Activated CD8-positive, alpha-beta memory T cell treated with anti-CD3 and anti-CD28 coated beads, Interleukin-2, amount 50 U/mL, for 1 hour (primary cell): ENCODE results near the gene PITPNC1.
"Not testable (repeated sequence)": the region's sequence is repeated elsewhere in the genome, so short reads cannot be mapped to it uniquely, and the experiment has no call there.

ENCODE experiments used
- DNase-seq: peaks from one replicate; pipeline ENCODE4 v3.0.0-alpha.2; 2020; ENCODE audit errors: extremely low read depth

The PITPNC1 gene

GRCh38 chr17:67648906-67649295 is 271.8 kb downstream of the PITPNC1 start:
- not testable (repeated sequence) for DNase-seq

DNA sequence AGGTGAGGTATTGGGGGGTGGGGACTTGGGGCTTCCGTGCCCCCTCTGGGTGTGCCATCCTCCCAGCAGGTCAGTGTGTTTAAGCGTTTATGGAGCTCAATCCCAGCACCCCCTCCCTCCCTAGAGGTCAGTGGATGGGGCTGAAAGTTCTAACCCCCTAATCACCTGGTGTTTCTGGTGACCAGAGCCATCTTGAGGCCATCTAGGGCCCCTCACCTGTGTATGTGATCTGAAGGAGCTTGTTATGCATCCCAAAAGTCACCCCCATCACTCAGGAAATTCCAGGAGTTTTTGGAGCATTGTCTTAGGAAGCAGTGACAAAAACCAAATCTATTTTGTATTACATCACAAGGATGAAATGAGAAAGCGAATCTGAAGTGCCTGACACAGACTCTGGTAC is 272.8 kb downstream of the PITPNC1 start:
- no peak for DNase-seq

DNA sequence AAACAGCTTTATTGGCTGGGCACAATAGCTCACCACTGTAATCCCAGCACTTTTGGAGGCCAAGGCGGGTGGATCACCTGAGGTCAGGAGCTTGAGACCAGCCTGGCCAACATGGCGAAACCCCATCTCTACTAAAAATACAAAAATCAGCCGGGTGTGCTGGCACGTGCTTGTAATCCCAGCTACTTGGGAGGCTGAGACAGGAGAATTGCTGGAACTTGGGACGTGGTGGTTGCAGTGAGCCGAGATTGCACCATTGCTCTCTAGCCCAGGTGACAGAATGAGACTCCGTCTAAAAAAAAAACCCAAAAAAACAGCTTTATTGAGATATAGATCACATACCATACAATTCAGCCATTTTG is 274.1 kb downstream of the PITPNC1 start:
- DNase-seq = not testable (repeated sequence)

DNA sequence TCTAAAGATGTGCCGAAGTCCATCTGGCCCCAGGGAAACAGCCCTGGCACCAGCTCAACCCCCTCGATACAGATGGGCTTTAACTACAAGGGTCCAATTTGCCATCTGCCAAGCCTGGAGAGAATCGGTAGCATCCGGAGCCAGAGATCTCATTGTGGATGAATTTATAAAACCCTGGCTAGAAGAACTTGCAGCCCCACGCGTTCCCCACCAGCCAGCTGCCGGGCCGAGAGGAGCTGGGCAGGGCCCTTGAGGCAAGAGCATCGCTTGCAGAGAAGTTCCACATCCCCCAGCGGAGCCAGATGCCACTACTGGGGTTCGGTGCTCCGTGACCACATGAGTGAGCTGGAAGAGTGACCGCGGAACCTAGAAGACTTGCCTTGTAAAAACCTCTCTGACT is 275.4 kb downstream of the PITPNC1 start:
- DNase-seq = no peak

GRCh38 chr17:67655478-67656148 is 278.5 kb downstream of the PITPNC1 start:
- DNase-seq = no peak

GRCh38 chr17:67656494-67657203 is 279.6 kb downstream of the PITPNC1 start:
- no peak for DNase-seq

- no peak for DNase-seq
These were observed 280.5 kb downstream of the PITPNC1 start for GRCh38 chr17:67657596-67657995.

DNA sequence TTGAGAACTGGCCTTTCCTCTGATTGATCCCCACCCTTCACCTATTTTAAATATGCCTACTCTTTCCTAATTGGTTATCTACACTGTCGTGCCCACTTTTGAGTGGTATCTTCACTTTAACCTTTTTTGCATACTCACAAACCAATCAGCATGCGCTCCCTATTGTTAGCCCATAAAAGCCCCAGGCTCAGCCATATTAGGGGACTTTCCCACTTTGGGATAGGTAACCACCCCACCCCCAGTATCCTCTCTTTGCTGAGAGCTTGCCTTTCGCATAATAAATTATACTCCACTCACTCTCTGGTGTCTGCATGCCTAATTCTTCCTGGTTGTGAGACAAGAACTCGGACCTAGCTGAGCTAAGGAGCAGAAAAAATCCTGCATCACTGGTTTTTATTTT is 281.2 kb downstream of the PITPNC1 start:
- no peak for DNase-seq

GRCh38 chr17:67659028-67659427 is 281.9 kb downstream of the PITPNC1 start:
- DNase-seq = no peak

DNA sequence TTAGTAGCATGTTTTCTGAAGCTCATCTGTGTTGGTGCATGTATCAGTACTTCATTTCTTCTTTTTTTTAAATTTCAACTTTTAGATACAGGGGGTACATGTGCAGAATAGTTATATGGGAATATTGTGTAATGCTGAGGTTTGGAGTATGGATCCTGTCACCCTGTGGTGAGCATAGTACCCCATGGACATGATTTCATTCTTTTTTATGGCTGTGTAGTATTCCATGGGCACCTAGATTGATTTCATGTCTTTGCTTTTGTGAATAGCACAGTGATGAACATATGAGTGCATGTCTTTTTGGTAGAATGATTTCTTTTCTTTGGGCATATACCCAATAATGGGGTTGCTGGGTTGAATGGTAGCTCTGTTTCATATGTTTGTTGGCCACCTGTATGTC is 285.6 kb downstream of the PITPNC1 start:
- no peak for DNase-seq

GRCh38 chr17:67663457-67663856 is 286.4 kb downstream of the PITPNC1 start:
- no peak for DNase-seq

- DNase-seq = no peak
These were observed 288.9 kb downstream of the PITPNC1 start for GRCh38 chr17:67666028-67666427.

- DNase-seq = no peak
These were observed 289.6 kb downstream of the PITPNC1 start for GRCh38 chr17:67666710-67667109.

DNA sequence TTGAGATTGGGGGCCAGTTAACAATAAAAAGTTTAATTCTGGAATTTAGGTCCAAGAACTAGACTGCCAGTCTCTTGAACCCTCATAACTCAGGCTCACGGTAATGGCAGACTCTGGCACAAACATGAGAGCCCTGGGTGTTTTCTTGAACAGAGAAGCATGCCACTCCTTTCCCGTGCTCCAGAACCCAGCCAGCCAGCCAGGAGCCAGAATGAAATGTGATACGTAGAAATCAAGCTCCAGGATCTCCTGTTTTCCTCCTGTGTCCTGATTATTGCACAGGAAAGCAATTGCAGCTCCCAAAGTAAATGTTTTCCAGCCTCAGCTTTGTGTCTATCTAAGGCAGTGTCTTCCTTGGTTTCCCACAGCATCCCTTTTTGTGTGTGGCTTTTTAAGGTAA is 294.4 kb downstream of the PITPNC1 start:
- DNase-seq = no peak

DNA sequence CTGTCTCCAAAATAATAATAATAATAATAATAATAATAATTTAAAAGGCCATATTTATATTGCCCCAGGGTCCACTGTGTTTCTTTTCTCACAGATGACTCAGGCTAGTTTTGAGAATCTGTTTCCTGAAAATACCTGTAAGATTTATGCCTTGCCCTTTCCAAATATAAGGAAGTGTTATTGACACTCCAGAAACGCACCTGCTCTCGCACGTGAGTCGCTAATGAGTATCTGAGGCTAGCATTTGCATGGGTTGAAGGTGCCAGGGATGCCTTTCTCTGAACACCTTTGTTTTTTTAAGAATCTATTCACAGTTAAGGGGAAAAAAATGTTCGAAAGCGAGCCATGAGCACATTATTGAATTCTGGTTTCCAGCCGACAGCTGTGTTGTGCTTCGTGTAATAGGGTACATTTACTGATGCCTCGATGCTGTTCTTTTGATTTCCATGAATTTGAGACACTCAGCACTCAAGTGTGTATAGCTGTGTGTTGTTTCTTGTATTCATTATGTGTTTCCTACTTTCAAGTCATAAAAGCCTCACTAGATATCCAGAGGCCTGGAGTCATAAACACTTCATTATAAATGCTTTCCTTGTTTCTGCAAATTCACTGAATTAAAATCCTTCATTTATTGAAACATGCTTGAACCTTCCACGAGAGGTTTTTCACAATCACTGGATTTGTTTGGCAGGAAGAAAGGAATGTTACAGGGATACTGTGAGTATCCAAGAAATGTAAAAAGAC is 295.7 kb downstream of the PITPNC1 start:
- no peak for DNase-seq

GRCh38 chr17:67675481-67675880 is 298.4 kb downstream of the PITPNC1 start:
- DNase-seq = no peak

DNA sequence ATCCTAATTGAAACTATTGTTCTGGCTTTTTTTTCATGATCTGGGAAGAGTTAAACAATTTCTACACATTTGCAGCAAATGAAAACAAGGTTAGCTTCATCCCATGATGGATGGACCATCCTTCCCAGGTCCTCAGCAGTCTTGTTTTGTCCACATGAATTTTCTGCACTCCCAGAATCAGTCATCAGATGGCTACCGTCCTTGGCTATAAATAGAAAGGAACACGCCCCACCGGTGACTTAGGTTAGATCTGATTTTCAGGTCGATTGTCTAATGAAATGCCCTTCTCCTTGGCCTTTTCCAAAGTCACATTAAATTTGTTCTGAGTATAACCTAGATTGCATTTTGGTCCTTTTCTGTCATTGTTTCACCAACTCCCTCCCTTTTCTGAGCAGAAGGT is 299.2 kb downstream of the PITPNC1 start:
- no peak for DNase-seq

DNA sequence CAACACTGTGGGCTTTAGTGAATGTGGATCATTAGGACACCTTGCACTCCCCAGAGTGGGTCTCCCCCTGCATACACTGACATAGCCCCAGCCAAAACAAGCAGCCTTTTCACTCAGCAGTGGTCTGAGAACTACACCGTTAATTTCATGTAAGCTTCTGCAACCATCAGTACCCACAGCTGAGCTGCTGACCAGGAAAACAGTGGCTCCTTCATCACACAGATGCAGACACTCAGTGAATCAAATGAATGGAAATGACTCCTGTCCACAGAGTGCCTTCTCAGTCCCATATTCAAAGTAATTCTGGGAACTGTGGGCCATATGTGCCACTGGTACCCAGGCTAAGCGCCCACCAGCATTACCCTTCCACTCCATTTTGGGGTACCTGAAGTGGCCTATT is 301.3 kb downstream of the PITPNC1 start:
- no peak for DNase-seq

GRCh38 chr17:67679225-67679624 is 302.1 kb downstream of the PITPNC1 start:
- no peak for DNase-seq

DNA sequence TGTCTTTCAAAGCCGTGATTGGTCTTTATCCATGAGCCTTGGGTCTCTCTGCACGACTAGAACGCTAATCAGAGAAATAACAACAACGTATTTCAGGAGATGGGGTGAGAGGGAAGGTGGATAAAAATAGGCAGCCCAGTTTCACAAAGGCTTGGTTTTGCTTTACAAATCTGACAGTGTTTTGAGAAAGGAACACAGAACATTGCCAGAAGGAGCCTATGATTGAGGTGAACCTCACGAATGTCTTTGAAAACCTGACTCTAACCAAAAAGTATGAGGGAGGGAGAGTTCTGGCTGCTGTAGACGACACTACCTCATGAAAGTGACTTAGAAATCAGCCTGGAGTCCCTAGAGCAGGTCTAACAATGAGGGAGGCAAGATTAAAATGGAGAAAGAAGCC is 302.6 kb downstream of the PITPNC1 start:
- DNase-seq = no peak

GRCh38 chr17:67680445-67681224 is 303.6 kb downstream of the PITPNC1 start:
- no peak for DNase-seq

DNA sequence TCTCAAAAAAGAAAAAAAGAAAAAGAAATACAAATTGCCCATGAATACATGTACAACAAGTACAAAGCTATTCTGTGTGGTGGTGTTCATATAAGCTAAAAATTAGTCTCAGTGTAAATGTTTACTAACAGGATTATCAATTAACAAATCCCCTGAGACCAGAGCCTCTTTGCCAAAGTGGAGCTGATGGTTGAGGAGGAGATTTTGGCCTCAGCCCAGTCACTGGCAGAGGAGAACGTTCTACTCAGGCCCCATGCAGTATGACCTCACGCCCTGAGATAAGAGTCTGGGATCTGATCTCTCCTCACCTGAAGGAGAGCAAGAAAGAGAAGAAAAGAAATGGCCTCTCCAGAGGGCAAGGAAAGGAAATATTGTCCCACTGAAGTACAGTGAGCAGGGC is 305.1 kb downstream of the PITPNC1 start:
- DNase-seq = no peak
